Neuron (in vitro differentiated cells): ENCODE data around the gene PLA2R1.
"Not testable (repeated sequence)": the region's sequence is repeated elsewhere in the genome, so short reads cannot be mapped to it uniquely, and the experiment has no call there.

Source experiments
- H2AFZ ChIP-seq: one replicate; pipeline ENCODE4 v1.6.1; 2013; ENCODE audit warnings: low read depth, mild to moderate bottlenecking, inconsistent platforms, low read length, moderate library complexity
- H3K27me3 ChIP-seq: one replicate; pipeline ENCODE4 v1.6.1; 2013; ENCODE audit warnings: low read length; ENCODE audit not compliant: insufficient read depth
- H3K36me3 ChIP-seq: one replicate; pipeline ENCODE4 v1.6.1; 2013; ENCODE audit warnings: low read length; ENCODE audit not compliant: insufficient read depth
- H3K4me1 ChIP-seq: one replicate; pipeline ENCODE4 v1.6.1; 2013; ENCODE audit warnings: low read length; ENCODE audit not compliant: insufficient read depth
- H3K4me3 ChIP-seq: 2 replicates; pipeline ENCODE4 v1.5.1; 2013; ENCODE audit warnings: mild to moderate bottlenecking, low read length, moderate library complexity
- H3K9me3 ChIP-seq: one replicate; pipeline ENCODE4 v1.6.1; 2013; ENCODE audit warnings: low read length

Gene PLA2R1

DNA sequence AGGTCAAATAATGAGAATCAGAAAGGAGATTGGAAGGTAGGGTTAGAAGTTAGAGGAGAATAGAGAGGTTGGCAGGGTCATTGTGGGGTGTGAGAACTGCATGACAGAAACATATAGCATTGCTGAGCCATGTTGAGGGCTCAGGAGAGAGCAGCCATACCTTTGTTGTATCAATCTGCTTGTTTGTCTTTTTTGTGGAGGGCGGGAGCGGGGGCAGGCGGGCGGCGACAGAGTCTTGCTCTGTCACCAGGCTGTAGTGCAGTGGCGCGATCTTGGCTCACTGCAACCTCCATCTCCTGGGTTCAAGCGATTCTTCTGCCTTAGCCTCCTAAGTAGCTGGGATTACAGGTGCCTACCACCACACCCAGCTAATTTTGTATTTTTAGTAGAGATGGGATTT is 23.8 kb downstream of the PLA2R1 start:
- H3K4me1 ChIP-seq, H3K9me3 ChIP-seq, H2AFZ ChIP-seq, H3K27me3 ChIP-seq, H3K4me3 ChIP-seq, H3K36me3 ChIP-seq: not testable (repeated sequence)

- no peak overlapping the region for H2AFZ ChIP-seq
- no peak overlapping the region for H3K4me3 ChIP-seq
- H3K9me3 ChIP-seq: no peaks in the 10 kb centered on the region
- no peaks in the 10 kb centered on the region for H3K4me1 ChIP-seq
- no peaks in the 10 kb centered on the region for H3K36me3 ChIP-seq
- H3K27me3 ChIP-seq: peaks cover 2% of the 10 kb centered on the region
These were observed 25.7 kb downstream of the PLA2R1 start for GRCh38 chr2:160036736-160037135.

- H3K4me3 ChIP-seq: no peak overlapping the region
- H3K36me3 ChIP-seq: no peaks in the 10 kb centered on the region
- H2AFZ ChIP-seq: no peak overlapping the region
- no peaks in the 10 kb centered on the region for H3K4me1 ChIP-seq
- H3K27me3 ChIP-seq: peaks cover 2% of the 10 kb centered on the region
- no peaks in the 10 kb centered on the region for H3K9me3 ChIP-seq
These were observed 27.3 kb downstream of the PLA2R1 start for GRCh38 chr2:160035125-160035524.

- Histone ChIP-seq H3K4me3 (no peak overlapping the region), H3K4me1 (no peaks in the 10 kb centered on the region), H3K36me3 (no peaks in the 10 kb centered on the region), H3K9me3 (no peaks in the 10 kb centered on the region), H2AFZ (no peak overlapping the region), H3K27me3 (peaks cover 2% of the 10 kb centered on the region)
These were observed 28.0 kb downstream of the PLA2R1 start for GRCh38 chr2:160034396-160034795.

GRCh38 chr2:160033732-160034392 is 28.6 kb downstream of the PLA2R1 start:
- H3K4me3 ChIP-seq: no peak overlapping the region
- no peaks in the 10 kb centered on the region for H3K36me3 ChIP-seq
- no peaks in the 10 kb centered on the region for H3K9me3 ChIP-seq
- no peaks in the 10 kb centered on the region for H3K4me1 ChIP-seq
- H2AFZ ChIP-seq: no peak overlapping the region
- H3K27me3 ChIP-seq: peaks cover 2% of the 10 kb centered on the region

- no peaks in the 10 kb centered on the region for H3K9me3 ChIP-seq
- H3K4me3 ChIP-seq: no peak overlapping the region
- no peaks in the 10 kb centered on the region for H3K4me1 ChIP-seq
- H3K27me3 ChIP-seq: no peaks in the 10 kb centered on the region
- H3K36me3 ChIP-seq: no peaks in the 10 kb centered on the region
- no peak overlapping the region for H2AFZ ChIP-seq
These were observed 33.2 kb downstream of the PLA2R1 start for GRCh38 chr2:160029270-160029628.

- no peaks in the 10 kb centered on the region for H3K9me3 ChIP-seq
- H3K4me1 ChIP-seq: no peaks in the 10 kb centered on the region
- H3K27me3 ChIP-seq: no peaks in the 10 kb centered on the region
- H2AFZ ChIP-seq: no peak overlapping the region
- no peaks in the 10 kb centered on the region for H3K36me3 ChIP-seq
- H3K4me3 ChIP-seq: no peak overlapping the region
These were observed 33.8 kb downstream of the PLA2R1 start for GRCh38 chr2:160028431-160029269.

DNA sequence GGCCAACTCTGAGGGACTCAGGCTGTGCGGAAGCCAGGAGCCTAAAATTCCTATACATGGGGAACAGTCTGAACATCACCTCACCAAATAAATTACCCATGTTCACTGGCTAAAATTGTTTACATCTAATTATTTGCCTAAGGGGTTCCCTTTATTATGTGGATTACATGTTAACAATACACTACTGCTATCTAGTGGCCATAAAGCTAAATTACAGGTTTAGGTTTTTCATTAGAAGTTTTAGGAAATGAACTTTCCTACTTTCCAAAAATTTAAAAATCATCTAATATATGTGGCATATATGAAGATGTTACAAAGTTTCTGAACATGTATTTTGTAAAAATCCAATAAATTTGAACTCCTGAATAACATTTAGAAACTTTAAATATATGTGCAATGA is 40.3 kb downstream of the PLA2R1 start:
- H3K36me3 ChIP-seq: no peaks in the 10 kb centered on the region
- no peaks in the 10 kb centered on the region for H3K27me3 ChIP-seq
- no peaks in the 10 kb centered on the region for H3K4me1 ChIP-seq
- no peak overlapping the region for H3K4me3 ChIP-seq
- H2AFZ ChIP-seq: no peak overlapping the region
- peaks cover 2% of the 10 kb centered on the region for H3K9me3 ChIP-seq

DNA sequence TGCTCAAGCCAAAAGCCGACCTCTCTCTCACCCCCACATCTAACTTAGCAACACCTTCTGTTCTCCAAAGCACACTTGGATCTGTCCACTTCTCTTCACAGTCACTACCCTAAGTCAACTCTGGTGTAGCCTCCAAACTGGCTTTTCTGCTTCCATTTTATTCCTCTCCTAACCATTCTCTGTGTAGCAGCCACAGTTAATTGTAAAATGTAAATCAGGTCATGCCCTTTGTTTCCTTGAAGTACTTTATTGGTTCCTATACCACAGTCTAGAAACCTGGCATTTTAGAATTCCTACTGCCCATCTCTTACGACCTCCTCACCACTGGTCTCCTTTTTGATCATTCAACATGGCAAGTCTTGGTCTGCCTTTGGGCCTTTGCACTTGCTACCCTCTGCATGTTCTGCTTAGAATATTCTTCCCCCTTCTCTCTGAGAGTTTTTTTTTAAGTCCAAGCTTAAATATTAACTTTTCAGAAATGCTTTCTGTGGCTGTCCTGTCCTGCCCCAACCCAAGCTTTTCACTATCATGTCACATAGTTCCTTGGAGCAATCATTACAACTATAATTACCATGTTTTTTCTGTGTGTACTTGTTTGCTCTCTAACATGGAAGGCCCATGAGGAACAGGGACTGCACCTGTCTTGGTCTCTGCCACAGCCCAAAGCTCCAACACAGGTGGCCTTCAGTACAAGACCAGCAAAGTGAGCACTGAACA is 42.9 kb downstream of the PLA2R1 start:
- no peak overlapping the region for H3K4me3 ChIP-seq
- H3K9me3 ChIP-seq: peaks cover 2% of the 10 kb centered on the region
- no peaks in the 10 kb centered on the region for H3K36me3 ChIP-seq
- no peaks in the 10 kb centered on the region for H3K4me1 ChIP-seq
- H3K27me3 ChIP-seq: no peaks in the 10 kb centered on the region
- no peak overlapping the region for H2AFZ ChIP-seq

DNA sequence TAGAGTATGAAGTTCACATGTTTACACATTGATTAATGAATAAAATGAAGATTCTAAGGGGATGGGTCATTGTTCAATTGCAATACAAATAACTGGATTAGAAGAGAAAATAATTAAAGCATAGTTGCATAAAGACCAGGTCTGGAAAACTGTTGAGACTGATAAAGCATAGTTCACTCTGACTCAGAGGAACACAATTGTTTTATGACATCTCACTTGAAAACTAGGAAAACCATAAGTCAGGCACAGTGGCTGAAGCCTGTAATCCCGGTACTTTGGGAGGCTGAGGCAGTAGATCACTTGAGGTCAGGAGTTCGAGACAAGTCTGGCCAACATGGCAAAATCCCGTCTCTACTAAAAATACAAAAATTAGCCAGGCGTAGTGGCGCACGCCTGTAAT is 46.7 kb downstream of the PLA2R1 start:
- no peaks in the 10 kb centered on the region for H3K36me3 ChIP-seq
- no peaks in the 10 kb centered on the region for H3K27me3 ChIP-seq
- no peak overlapping the region for H3K4me3 ChIP-seq
- no peaks in the 10 kb centered on the region for H3K4me1 ChIP-seq
- no peaks in the 10 kb centered on the region for H3K9me3 ChIP-seq
- no peak overlapping the region for H2AFZ ChIP-seq

- Histone ChIP-seq H3K36me3 (no peaks in the 10 kb centered on the region), H2AFZ (no peak overlapping the region), H3K4me3 (no peak overlapping the region), H3K9me3 (no peaks in the 10 kb centered on the region), H3K4me1 (no peaks in the 10 kb centered on the region), H3K27me3 (no peaks in the 10 kb centered on the region)
These were observed 48.2 kb downstream of the PLA2R1 start for GRCh38 chr2:160014227-160014626.

DNA sequence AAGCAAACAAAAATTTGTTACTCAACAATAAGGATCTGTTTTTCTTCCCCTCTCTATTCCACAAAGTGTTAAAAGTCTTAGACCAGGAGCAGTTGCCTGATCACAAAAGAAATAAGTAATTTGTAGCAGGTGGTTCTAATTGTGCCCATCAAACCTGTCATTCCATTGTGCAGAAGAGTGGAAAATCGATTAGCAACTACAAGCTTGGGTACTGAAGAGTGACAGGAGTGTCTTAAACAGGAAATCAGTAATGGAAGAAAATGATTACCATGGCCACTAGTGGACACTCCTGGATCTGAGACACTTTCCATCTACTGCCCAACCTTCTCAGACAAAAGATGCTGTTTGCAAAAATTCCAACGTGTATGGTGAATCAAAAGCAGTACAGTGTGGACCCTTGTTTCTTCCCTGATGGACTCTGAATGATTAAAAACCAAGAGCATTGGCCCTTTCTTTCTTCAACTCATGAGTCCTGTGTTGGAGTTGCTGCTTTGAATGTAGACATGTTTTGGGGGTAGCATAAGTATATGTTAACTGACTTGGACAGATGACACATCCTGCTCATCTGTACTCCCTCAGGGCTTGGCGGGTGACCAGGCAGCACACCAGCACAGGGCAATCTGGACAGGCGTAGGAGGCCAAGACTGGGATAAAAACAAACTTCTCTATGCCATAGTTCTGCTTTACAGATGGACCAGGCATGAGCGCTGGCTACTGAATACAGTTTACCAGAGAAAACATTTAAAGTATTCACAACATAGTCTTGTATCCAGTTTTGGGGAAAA is 51.9 kb downstream of the PLA2R1 start:
- Histone ChIP-seq H3K36me3 (no peaks in the 10 kb centered on the region), H3K4me3 (no peak overlapping the region), H3K4me1 (no peaks in the 10 kb centered on the region), H2AFZ (no peak overlapping the region), H3K9me3 (no peaks in the 10 kb centered on the region), H3K27me3 (no peaks in the 10 kb centered on the region)

DNA sequence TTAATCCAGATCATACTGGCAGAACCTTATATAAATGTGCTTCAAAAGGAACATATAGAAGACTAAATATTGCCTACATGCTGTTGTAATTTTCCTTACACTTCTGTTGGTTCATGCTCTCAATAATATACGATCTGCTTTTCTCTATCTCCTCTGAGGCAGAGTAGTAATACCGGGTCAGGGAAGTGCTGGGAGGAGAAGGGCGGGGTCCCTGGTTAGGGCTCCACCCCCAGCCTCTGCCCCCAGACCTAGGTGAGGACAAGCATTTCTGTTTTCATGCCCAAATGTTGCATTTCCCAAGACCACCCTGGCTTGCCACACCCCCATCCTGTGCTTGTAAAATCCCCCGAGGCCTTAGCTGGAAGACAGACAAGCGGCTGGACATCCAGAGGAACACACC is 55.3 kb downstream of the PLA2R1 start:
- H3K9me3 ChIP-seq: no peaks in the 10 kb centered on the region
- H3K36me3 ChIP-seq: no peaks in the 10 kb centered on the region
- no peaks in the 10 kb centered on the region for H3K4me1 ChIP-seq
- no peak overlapping the region for H3K4me3 ChIP-seq
- H3K27me3 ChIP-seq: no peaks in the 10 kb centered on the region
- no peak overlapping the region for H2AFZ ChIP-seq
